HG02798 (cell line): ENCODE data around the gene BRSK2.
"Not testable (repeated sequence)": the region's sequence is repeated elsewhere in the genome, so short reads cannot be mapped to it uniquely, and the experiment has no call there.

ENCODE experiments used
- ATAC-seq: cut with Tn5 transposase; IDR thresholded peaks from one replicate; pipeline ENCODE4 v1.9.1; 2021; ENCODE audit warnings: mild to moderate bottlenecking; ENCODE audit not compliant: unreplicated experiment, poor library complexity

Gene BRSK2

GRCh38 chr11:1353383-1354124 is 36.2 kb upstream of the BRSK2 start:
- no peak for ATAC-seq

GRCh38 chr11:1354125-1354938 is 35.4 kb upstream of the BRSK2 start:
- ATAC-seq = no peak

GRCh38 chr11:1356007-1356435 is 33.7 kb upstream of the BRSK2 start:
- no peak for ATAC-seq

- no peak for ATAC-seq
Observed at GRCh38 chr11:1356478-1356960, 33.2 kb upstream of the BRSK2 start.

GRCh38 chr11:1358286-1358685 is 31.4 kb upstream of the BRSK2 start:
- no peak for ATAC-seq

- not testable (repeated sequence) for ATAC-seq
Observed at GRCh38 chr11:1358931-1359330, 30.8 kb upstream of the BRSK2 start.

GRCh38 chr11:1359556-1359955 is 30.2 kb upstream of the BRSK2 start:
- no peak for ATAC-seq

GRCh38 chr11:1360181-1360834 is 29.4 kb upstream of the BRSK2 start:
- ATAC-seq = no peak

- ATAC-seq = no peak
Observed at GRCh38 chr11:1360835-1361357, 28.8 kb upstream of the BRSK2 start.

- no peak for ATAC-seq
Observed at GRCh38 chr11:1361882-1362281, 27.9 kb upstream of the BRSK2 start.

GRCh38 chr11:1367721-1368120 is 22.0 kb upstream of the BRSK2 start:
- no peak for ATAC-seq

- no peak for ATAC-seq
Observed at GRCh38 chr11:1368216-1368615, 21.5 kb upstream of the BRSK2 start.

- ATAC-seq = no peak
Observed at GRCh38 chr11:1368966-1369365, 20.8 kb upstream of the BRSK2 start.

- ATAC-seq = no peak
Observed at GRCh38 chr11:1369371-1370005, 20.2 kb upstream of the BRSK2 start.

- no peak for ATAC-seq
Observed at GRCh38 chr11:1370186-1371025, 19.3 kb upstream of the BRSK2 start.

GRCh38 chr11:1371026-1371325 is 18.8 kb upstream of the BRSK2 start:
- ATAC-seq = no peak

- ATAC-seq = no peak
Observed at GRCh38 chr11:1371377-1371776, 18.4 kb upstream of the BRSK2 start.

- ATAC-seq = no peak
Observed at GRCh38 chr11:1371836-1372465, 17.8 kb upstream of the BRSK2 start.

- no peak for ATAC-seq
Observed at GRCh38 chr11:1372660-1373059, 17.1 kb upstream of the BRSK2 start.
